ENCODE measurements around the gene C20orf141.
"Not testable (repeated sequence)": the region's sequence is repeated elsewhere in the genome, so short reads cannot be mapped to it uniquely, and the experiment has no call there.

The C20orf141 gene

DNA sequence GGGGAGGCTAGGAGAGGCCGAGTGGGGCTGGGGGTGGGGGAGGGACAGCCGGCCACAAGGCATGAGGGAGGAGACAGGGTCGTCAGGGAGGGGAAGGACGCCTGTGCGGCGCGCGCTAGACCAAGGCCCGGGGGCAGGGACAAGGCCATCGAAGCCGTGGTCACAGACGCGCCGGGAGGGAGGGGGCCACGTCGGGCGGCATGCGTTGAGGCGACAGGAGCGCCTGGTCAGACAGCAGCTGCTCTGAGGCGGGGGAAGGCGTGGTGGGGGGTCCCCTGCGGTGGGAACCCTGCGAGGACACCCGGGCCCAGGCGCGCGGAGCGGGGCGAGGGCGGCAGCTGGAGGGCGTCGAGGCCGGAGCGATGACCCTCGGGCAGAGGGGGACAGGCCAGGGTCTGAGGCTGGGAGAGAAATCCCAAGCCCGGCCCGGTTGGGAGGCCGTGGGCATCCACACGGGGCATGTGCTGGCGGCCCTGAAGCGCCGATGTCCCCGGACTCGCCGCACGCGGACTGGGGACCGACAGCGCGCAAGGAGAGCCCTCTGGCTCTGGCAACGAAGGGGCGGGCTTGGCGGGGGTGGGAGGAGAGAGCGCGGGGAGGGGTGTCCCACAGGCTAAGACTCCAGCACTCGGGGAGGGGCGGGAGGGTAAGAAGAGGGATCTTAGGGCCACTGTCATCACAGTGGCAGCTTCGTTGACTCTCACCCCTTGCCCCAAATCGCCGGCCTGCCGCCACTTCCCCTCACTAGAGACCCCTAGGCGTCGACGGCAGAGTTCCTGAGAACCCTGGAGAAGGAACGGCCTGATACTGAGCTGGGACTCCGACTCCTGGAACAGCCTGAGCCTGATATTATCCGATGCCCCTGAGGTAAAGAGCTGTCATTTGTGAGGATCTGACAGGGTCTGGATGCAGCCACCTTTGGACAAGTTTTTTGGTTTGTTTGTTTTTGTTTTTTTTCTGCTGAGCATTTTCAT lies 6.4 kb downstream of the C20orf141 start:
- FAIRE-seq (no peak), DNase-seq (ENCODE audit: insufficient read length, low spot score) (no peak)
- TF ChIP-seq POLR2A (IDR thresholded peaks at IDR 0.05; ENCODE audit: low read depth, low read length), result no peak

DNA sequence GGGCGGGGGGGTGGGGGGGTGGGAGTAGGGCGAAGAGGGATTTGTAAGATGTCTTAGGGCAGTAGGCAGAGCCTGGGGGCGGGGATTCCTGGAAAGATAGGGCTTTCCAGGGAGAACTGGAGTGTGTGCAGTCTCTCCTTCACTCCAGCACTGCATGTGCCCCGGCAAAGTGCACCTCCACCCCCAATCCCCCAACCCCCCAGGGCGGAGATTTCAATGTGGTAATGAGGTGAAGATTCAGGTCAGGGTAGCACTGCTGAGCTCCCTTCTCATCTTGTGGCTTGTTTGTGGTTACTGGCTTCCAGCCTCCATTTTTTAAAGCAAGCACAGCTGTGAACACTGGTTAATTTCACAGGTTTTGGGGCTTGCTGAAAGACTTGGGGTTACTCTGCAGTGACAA lies 7.3 kb downstream of the C20orf141 start:
- no peak for FAIRE-seq
- no peak for TF ChIP-seq POLR2A (IDR thresholded peaks at IDR 0.05; ENCODE audit: low read depth, low read length)
- no peak for DNase-seq (ENCODE audit: insufficient read length, low spot score)

DNA sequence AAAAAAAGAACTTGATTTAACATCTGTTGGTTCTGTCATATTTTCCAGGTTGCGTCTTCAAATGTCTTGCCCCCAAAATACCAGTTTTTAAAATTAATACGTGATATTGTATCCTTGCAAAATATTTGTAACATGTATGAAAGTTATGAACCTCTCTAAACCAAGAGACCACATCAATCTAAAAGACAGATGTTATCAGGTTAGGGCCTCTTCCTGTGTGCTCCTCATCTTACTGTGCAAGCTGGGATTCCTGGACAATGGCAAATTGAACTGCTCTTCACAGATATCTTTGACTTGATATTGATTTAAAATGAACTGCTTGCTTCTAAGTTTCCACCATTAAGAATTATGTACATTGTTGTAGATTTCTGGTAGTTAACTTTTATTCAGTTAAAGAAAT lies 11.0 kb downstream of the C20orf141 start:
- DNase-seq (ENCODE audit: insufficient read length, low spot score), result no peak
- TF ChIP-seq POLR2A (IDR thresholded peaks at IDR 0.05; ENCODE audit: low read depth, low read length), result no peak
- no peak for FAIRE-seq

DNA sequence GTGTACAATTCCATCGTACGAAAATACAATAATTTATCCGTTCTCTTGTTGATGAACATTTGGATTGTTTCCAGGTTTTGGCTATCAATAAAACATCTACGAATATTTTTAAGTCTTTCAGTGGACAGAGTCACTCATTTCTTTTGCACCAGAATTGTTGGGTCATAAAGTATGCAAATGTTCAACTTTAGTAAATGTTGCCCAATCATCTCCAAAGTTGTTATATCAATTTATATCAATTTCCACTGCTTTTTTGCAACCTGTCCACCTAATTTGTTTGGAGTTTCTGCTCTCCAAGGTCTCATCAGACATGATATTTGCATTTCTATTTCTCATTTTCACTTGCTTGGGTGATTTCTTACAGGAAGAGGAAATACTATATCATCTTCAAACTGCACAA lies 11.9 kb downstream of the C20orf141 start:
- no peak for TF ChIP-seq POLR2A (IDR thresholded peaks at IDR 0.05; ENCODE audit: low read depth, low read length)
- no peak for DNase-seq (ENCODE audit: insufficient read length, low spot score)
- FAIRE-seq, result no peak

DNA sequence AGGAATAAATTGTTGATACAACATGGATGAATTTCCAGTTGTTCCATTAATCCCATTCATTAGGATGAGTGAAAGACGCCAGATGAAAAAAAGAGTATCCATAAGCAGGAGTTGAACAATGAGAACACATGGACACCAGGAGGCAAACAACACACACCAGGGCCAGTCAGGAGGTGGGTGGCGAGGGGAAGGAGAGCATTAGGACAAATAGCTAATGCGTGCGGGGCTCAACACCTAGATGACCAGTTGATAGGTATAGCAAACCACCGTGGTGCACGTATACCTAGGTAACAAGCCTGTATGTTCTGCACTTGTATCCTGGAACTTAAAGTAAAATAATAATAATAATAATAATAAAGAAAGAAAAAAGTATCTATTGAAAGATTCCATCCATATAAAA lies 14.6 kb downstream of the C20orf141 start:
- no peak for TF ChIP-seq POLR2A (IDR thresholded peaks at IDR 0.05; ENCODE audit: low read depth, low read length)
- DNase-seq (ENCODE audit: insufficient read length, low spot score) (no peak), FAIRE-seq (no peak)

DNA sequence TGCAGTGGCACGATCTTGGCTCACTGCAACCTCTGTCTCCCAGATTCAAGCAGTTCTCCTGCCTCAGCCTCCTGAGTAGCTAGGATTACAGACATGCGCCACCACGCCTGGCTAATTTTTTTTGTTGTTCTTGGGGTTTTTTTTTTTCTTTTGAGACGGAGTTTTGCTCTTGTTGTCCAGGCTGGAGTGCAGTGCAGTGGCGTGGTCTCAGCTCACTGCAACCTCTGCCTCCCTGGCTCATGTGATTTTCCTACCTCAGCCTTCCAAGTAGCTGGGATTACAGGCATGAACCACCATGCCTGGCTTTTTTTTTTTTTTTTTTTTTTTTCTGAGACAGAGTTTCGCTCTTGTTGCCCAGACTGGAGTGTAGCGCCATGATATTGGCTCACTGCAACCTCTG lies 16.4 kb downstream of the C20orf141 start:
- FAIRE-seq; DNase-seq (ENCODE audit: insufficient read length, low spot score): not testable (repeated sequence)

DNA sequence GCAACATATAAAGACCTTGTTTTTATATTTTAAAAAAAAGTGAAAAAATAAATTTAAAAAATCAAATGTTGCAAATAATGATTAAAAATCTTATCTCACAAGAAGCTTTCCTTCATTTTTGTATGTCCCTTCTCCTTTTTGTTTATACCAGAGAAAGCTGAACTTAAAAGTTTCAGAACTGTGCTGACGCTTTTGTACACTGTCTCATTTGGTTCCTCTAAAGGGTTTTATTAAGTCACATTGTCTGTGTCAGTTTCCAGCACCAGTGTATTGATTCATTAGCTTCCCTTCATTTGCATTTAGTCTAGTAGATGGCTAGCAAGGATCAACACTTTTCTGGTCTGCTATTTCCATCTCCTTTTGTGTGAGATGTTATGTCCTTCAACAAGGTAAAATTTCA lies 19.0 kb downstream of the C20orf141 start:
- no peak for TF ChIP-seq POLR2A (IDR thresholded peaks at IDR 0.05; ENCODE audit: low read depth, low read length)
- DNase-seq (ENCODE audit: insufficient read length, low spot score), result no peak
- FAIRE-seq, result no peak

DNA sequence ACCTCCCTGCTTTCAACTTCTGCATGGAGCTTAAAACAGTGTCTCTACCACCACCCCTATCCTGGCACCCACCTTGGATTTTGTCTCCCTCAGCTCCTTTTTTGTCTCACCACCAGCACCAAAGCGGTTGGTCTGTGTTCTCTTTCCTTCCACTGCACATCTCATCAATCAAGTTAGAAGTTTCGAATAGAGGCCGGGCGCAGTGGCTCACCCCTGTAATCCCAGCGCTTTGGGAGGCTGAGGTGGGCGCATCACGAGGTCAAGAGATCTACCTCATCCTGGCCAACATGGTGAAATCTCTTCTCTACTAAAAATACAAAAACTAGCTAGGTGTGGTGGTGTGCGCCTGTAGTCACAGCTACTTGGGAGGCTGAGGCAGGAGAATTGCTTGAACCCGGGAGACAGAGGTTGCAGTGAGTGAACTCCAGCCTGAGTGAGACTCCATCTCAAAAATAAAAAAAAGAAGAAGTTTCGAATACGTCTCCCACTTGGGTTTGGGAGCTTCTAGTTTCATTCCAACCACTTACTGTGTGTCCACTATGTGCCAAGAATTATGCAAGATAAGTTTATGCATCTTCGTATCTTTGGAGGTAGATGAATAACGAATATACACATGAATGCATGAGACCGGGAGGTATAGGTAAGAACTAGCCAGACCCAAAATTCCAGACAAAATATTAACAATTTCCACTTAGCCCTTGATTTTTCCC lies 19.8 kb downstream of the C20orf141 start:
- FAIRE-seq (no peak), DNase-seq (ENCODE audit: insufficient read length, low spot score) (no peak)
- TF ChIP-seq POLR2A (IDR thresholded peaks at IDR 0.05; ENCODE audit: low read depth, low read length), result no peak

DNA sequence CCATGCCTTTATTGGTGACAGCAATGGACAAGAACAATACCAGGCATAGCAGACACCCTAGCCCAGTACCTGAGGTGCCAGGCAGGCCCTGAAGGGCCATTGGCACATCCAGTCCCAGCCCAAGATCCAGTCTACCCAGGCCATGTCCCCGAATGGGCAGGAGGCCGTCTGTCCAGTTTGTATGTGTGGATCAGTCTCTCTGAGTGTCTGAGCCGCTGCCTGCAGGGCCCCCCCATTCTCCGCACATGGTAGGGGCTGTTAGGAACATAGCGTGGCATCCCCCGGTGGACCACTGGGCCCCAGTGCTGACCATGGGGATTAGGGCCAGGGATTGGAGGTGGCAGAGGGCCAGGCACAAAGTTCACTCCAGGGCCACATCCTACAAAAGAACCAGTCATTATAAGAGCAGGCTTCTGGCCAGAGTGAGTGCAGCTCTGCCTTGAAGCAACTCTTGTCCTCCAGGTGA lies 20.6 kb downstream of the C20orf141 start:
- FAIRE-seq (no peak), DNase-seq (ENCODE audit: insufficient read length, low spot score) (no peak)
- no peak for TF ChIP-seq POLR2A (IDR thresholded peaks at IDR 0.05; ENCODE audit: low read depth, low read length)

DNA sequence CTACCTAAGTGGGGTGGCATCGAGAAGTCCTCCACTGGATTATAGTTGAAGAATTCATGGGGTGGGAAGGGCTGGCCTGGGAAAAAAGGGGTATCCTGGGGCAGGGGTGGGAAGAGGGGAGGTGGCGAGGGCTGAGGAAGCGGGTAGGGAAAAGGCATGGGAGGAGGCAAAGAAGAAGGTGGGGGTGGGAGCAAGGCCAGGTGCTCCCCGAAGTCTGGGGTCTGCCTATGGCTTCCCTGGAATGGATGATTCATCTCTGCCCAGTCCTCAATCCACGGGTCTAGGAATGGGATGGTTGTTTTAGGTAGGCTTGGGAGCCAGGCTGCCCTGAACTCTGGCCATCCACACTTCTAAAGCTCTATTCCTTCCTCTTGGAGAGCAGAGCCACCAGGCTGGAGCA lies 21.2 kb downstream of the C20orf141 start:
- FAIRE-seq, result no peak

DNA sequence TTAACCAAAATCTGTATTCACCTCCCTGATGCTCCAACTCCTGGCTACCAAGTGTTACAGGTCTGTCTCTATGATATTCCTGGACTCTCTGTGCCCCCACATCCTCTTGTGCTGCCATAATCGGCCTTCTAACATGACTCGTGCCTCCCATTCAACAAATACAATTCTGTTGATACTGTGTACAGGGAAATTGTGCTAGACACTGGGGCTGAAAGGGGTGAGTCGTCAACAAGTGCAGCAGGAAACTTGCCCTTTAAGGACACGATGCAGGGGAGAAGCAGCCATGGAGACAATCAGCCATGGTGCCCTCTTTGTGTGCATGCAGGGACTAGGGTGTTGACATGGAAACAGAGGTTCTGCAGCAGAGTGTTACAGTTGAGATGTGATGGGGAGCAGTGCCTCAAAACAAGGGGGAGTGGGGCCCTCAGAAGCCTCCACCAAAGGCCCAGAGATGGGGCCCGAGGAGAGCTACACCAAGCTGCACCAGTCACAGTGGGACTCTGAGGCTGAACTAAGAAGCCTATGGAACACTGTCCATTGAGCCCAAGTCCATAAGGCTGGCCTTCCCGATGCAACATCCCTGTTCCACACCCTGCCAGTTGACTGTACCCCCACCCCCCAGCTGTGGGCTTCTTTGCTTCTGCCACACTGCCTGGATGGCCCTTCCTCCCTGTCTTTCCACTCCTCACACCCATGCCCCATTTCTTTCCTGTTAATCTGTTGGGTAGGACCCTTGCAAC lies 22.6 kb downstream of the C20orf141 start:
- DNase-seq (ENCODE audit: insufficient read length, low spot score) (no peak), FAIRE-seq (no peak)
- TF ChIP-seq POLR2A (IDR thresholded peaks at IDR 0.05; ENCODE audit: low read depth, low read length), result no peak

More for the DNA sequence above, 21.2 kb downstream of the C20orf141 start:
- DNase-seq (ENCODE audit: insufficient read length, low spot score), result no peak
- no peak for TF ChIP-seq POLR2A (IDR thresholded peaks at IDR 0.05; ENCODE audit: low read depth, low read length)

DNA sequence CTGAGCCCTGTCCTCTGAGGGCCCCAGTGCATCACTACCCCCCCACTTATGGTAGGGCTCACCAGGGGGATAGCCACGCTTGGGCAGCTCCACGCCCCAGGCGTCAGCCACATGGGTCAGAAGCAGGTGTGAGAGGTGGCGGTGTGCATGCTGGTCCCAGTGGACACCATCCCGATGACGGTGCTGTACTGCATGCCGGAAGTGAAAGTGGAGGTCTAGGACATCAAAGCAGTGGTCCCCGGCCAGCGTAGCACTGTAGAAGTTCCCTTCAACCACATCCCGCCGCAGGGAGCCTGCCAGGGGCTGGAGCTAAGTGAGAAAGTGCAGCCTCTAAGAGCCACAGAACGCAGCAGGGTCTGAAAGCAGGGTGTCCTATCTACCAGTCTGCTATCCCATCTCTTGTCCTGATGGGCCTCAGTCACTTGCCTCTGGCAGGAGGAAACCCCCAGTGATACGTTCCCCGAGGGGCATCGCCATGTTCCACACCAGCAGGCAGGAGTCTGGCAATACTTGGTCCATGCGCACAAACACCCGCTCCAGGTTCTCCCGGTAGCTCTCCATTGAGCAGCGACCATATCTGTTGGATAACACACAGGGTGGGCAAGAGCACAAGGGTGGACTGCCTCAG lies 23.5 kb downstream of the C20orf141 start:
- FAIRE-seq (no peak), DNase-seq (ENCODE audit: insufficient read length, low spot score) (no peak)
- no peak for TF ChIP-seq POLR2A (IDR thresholded peaks at IDR 0.05; ENCODE audit: low read depth, low read length)

DNA sequence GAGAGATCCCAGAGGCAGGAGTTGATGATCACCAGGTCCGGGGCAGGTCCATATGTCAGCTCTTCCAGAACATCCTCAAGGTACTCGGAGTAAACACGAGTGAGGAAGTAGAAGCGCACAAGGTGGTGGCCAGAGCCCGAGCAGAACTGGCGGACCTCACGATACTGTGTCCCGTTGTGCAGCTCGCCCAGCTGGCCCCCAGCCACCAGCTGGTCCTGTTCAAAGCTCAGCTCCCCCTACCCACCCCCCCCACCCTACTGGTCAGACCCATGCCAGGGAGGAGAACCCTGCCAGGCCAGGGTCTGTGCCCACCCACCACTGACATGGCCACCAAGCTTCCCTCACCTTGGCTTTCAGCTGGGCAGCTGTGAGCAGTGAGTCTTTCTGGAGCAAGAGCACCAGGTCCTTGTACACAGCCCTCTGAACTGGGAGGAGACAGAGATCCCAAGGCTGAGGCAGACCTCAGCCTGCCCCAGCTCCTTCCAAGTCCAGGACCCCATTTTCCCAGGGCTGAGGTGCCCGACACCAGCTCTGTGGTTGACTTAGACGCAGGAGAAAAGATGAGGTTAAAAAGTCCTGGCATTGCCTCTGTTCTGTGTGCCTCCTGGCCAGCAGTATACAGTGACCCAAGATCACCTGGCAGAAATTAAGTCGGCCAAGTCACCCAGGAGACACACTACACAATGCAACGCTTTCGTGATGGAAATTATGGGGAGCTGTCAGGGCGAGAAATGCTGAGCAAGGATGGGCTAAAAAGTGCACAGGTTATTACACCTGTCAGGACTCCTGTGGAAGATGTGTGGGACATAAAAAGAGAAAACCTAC lies 24.3 kb downstream of the C20orf141 start:
- FAIRE-seq, result no peak

More for the DNA sequence above, 24.3 kb downstream of the C20orf141 start:
- DNase-seq (ENCODE audit: insufficient read length, low spot score), result no peak
- no peak for TF ChIP-seq POLR2A (IDR thresholded peaks at IDR 0.05; ENCODE audit: low read depth, low read length)

All from H54 (cell line).